ENCODE measurements around the gene PDLIM5. TPM values are rescaled to one million over a fixed set of nuclear protein-coding genes. Genes with fewer than 3 reads are reported as not detected.
A peak's percentile ranks its signal among the peaks of the same experiment; 100 is the strongest.

Gene PDLIM5
- total RNA-seq, 2 donors from 2014 or later, result 598 to 841 TPM

- Histone ChIP-seq H3K4me3 (no peak overlapping the region), H3K36me3 (peaks cover 6% of the 10 kb centered on the region), H3K27ac (peak overlapping the region; percentile 26 to 61), H3K9me3 (no peaks in the 10 kb centered on the region), H3K4me1 (peaks cover 0 to 74% of the 10 kb centered on the region in 2 donors), H3K27me3 (no peaks in the 10 kb centered on the region)
- DNase-seq (ENCODE audit: low spot score), result no peak
- no peak for TF ChIP-seq CTCF (IDR thresholded peaks at IDR 0.05)
Measured at GRCh38 chr4:94536649-94537469, 85.1 kb downstream of the PDLIM5 start.

GRCh38 chr4:94537921-94538628, 86.3 kb downstream of the PDLIM5 start:
- peak overlapping the region; percentile 26 to 61 for H3K27ac ChIP-seq
- DNase-seq (ENCODE audit: low spot score), result no peak
- H3K4me1 ChIP-seq, result peaks cover 0 to 63% of the 10 kb centered on the region in 2 donors

GRCh38 chr4:94540476-94540875, 88.7 kb downstream of the PDLIM5 start:
- no peaks in the 10 kb centered on the region for H3K36me3 ChIP-seq
- no peak overlapping the region for H3K4me3 ChIP-seq
- no peak for TF ChIP-seq CTCF (IDR thresholded peaks at IDR 0.05)
- no peak for DNase-seq (ENCODE audit: low spot score)
- H3K4me1 ChIP-seq, result peaks cover 0 to 48% of the 10 kb centered on the region in 2 donors
- H3K9me3 ChIP-seq, result no peaks in the 10 kb centered on the region
- H3K27ac ChIP-seq, result peak overlapping the region in 1 of 2 donors; percentile 61
- no peaks in the 10 kb centered on the region for H3K27me3 ChIP-seq

More at GRCh38 chr4:94537921-94538628, 86.3 kb downstream of the PDLIM5 start:
- no peak for TF ChIP-seq CTCF (IDR thresholded peaks at IDR 0.05)
- H3K36me3 ChIP-seq, result no peaks in the 10 kb centered on the region
- no peaks in the 10 kb centered on the region for H3K27me3 ChIP-seq
- no peaks in the 10 kb centered on the region for H3K9me3 ChIP-seq
- no peak overlapping the region for H3K4me3 ChIP-seq

- H3K4me1 ChIP-seq, result peaks cover 0 to 42% of the 10 kb centered on the region in 2 donors
- no peak overlapping the region for H3K4me3 ChIP-seq
- no peak for TF ChIP-seq CTCF (IDR thresholded peaks at IDR 0.05)
- H3K27ac ChIP-seq, result peak overlapping the region; percentile 31 to 89
- H3K9me3 ChIP-seq, result no peaks in the 10 kb centered on the region
- H3K27me3 ChIP-seq, result no peaks in the 10 kb centered on the region
- H3K36me3 ChIP-seq, result no peaks in the 10 kb centered on the region
- no peak for DNase-seq (ENCODE audit: low spot score)
Measured at GRCh38 chr4:94544811-94545210, 93.1 kb downstream of the PDLIM5 start.

- no peaks in the 10 kb centered on the region for H3K9me3 ChIP-seq
- no peak for TF ChIP-seq CTCF (IDR thresholded peaks at IDR 0.05)
- no peaks in the 10 kb centered on the region for H3K36me3 ChIP-seq
- peaks cover 0 to 42% of the 10 kb centered on the region in 2 donors for H3K4me1 ChIP-seq
- H3K4me3 ChIP-seq, result no peak overlapping the region
- DNase-seq (ENCODE audit: low spot score), result no peak
- peak overlapping the region; percentile 31 to 89 for H3K27ac ChIP-seq
- no peaks in the 10 kb centered on the region for H3K27me3 ChIP-seq
Measured at GRCh38 chr4:94545296-94545695, 93.6 kb downstream of the PDLIM5 start.

Measured in right atrium auricular region (tissue), 2 donors.